Peyer's patch (tissue), 4 donors: ENCODE measurements around the gene MARCHF10. TPM values are rescaled to one million over a fixed set of nuclear protein-coding genes. Genes with fewer than 3 reads are reported as not detected.
"Not testable (repeated sequence)": the region's sequence is repeated elsewhere in the genome, so short reads cannot be mapped to it uniquely, and the experiment has no call there.

Source experiments
- DNase-seq, 3 donors: peaks; one replicate each; pipeline ENCODE4 v3.0.0-alpha.2; 2017 to 2019
- H3K27ac ChIP-seq, 4 donors: fragments of 200-600 bp; sonication (generic); one replicate each; pipeline ENCODE4 v1.5.1; 2016 to 2019
- H3K27me3 ChIP-seq, 2 donors: fragments of 200-600 bp; sonication (generic); one replicate each; pipeline ENCODE4 v1.5.1; 2019
- H3K36me3 ChIP-seq, 3 donors: fragments of 200-600 bp; sonication (generic); one replicate each; pipeline ENCODE4 v1.5.1; 2016 to 2019
- H3K4me1 ChIP-seq, 4 donors: fragments of 200-600 bp; sonication (generic); one replicate each; pipeline ENCODE4 v1.5.1; 2016 to 2019
- H3K4me3 ChIP-seq, 4 donors: fragments of 200-600 bp; sonication (generic); 1 replicate in 3 of 4; 2 replicates in 1 of 4; pipeline ENCODE4 v1.5.1; 2016 to 2019; ENCODE audit warnings: mild to moderate bottlenecking in 1 of 4
- H3K9me3 ChIP-seq, 4 donors: fragments of 200-600 bp; sonication (generic); one replicate each; pipeline ENCODE4 v1.5.1; 2016 to 2019; ENCODE audit warnings: mild to moderate bottlenecking in 1 of 4
- CTCF ChIP-seq, 6 experiments: fragments of 450-650 bp in 4 of 6; fragments of 200-600 bp in 2 of 6; sonication (generic) in 1 of 6; IDR thresholded peaks; one replicate each; pipeline ENCODE4 v1.5.1; 2017 to 2019; ENCODE audit warnings: antibody characterized with exemption in 6 of 6, mild to moderate bottlenecking in 3 of 6, moderate library complexity in 1 of 6
- POLR2A ChIP-seq, 2 donors: fragments of 450-650 bp; IDR thresholded peaks; one replicate each; pipeline ENCODE4 v1.5.1; 2017; ENCODE audit warnings: antibody characterized with exemption in 2 of 2, mild to moderate bottlenecking in 2 of 2, moderate library complexity in 2 of 2
- total RNA-seq, 4 donors: library from RNA; depleted of rRNA; stranded (reverse); fragments of >200 nt; gene quantifications; one replicate each; pipeline ENCODE4 v1.1.0, GENCODE V29; 2016

MARCHF10 gene
- total RNA-seq, 4 donors from 2014 or later = not detected

GRCh38 chr17:62786646-62787045 is 21.5 kb downstream of the MARCHF10 start:
- TF ChIP-seq POLR2A (IDR thresholded peaks at IDR 0.05) = no peak
- peaks cover 0 to 3% (median 1%) of the 10 kb centered on the region in 4 donors for H3K9me3 ChIP-seq
- no peak overlapping the region for H3K27ac ChIP-seq
- no peaks in the 10 kb centered on the region for H3K36me3 ChIP-seq
- no peaks in the 10 kb centered on the region for H3K4me1 ChIP-seq
- H3K27me3 ChIP-seq = no peaks in the 10 kb centered on the region
- no peak for DNase-seq
- H3K4me3 ChIP-seq = no peak overlapping the region

GRCh38 chr17:62785983-62786382 is 22.1 kb downstream of the MARCHF10 start:
- H3K36me3 ChIP-seq, DNase-seq, H3K27me3 ChIP-seq, H3K4me1 ChIP-seq, H3K27ac ChIP-seq, H3K9me3 ChIP-seq, H3K4me3 ChIP-seq: not testable (repeated sequence)

DNA sequence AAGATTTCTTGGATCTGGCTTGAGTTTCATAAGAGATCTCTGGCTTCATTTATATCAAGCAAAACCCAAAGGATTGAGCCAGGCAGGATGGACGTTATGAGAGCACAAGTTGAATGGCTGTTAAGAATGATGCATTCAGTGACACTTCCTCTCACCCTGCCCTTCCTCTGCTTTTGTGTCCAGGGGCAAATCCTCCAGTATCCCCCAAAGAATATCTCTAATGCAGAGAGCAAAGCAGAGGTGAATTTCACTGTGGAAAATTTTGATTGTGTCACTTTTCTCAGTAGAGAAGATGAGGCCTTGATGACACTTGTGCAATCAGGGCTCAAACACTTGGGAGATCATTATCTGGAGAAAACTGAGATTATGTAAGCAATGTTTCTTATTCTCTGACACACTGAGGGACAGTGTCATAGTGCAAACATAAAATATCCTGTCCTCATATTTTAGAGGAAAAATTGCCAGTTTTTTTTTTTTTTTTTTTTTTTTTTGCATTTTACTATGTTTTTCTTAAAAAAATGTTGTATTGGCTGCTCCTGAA is 25.3 kb downstream of the MARCHF10 start:
- H3K36me3 ChIP-seq = no peaks in the 10 kb centered on the region
- H3K4me1 ChIP-seq = no peaks in the 10 kb centered on the region
- H3K27me3 ChIP-seq = no peaks in the 10 kb centered on the region
- H3K27ac ChIP-seq = no peak overlapping the region
- H3K9me3 ChIP-seq = peaks cover 0 to 3% (median 1%) of the 10 kb centered on the region in 4 donors
- no peak for TF ChIP-seq POLR2A (IDR thresholded peaks at IDR 0.05)
- no peak for TF ChIP-seq CTCF (IDR thresholded peaks at IDR 0.05)
- no peak for DNase-seq
- H3K4me3 ChIP-seq = no peak overlapping the region

DNA sequence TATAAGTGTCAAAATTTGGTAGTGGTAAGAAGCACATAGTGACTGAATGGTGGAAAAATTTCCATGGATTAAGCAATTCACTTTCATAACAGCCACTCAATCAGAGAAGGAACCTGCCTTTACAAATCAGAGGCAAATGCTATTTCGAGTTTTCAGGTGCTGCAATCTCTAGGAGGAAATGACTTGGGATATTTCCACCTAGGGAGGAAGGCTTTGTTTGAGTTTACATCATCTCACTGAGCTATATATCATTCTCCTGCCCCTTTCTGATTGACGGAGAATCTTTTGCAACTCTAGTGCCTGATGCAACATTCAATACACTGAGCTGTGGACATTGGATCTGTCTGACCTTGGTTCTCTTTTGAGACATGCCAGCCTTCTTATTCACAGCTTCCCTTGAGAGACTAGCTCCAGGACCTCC is 26.3 kb downstream of the MARCHF10 start:
- H3K4me1 ChIP-seq = no peaks in the 10 kb centered on the region
- no peaks in the 10 kb centered on the region for H3K36me3 ChIP-seq
- H3K9me3 ChIP-seq = peaks cover 0 to 3% (median 1%) of the 10 kb centered on the region in 4 donors
- TF ChIP-seq CTCF (IDR thresholded peaks at IDR 0.05) (no peak), POLR2A (IDR thresholded peaks at IDR 0.05) (no peak)
- no peak overlapping the region for H3K4me3 ChIP-seq
- DNase-seq = no peak
- no peak overlapping the region for H3K27ac ChIP-seq
- no peaks in the 10 kb centered on the region for H3K27me3 ChIP-seq

GRCh38 chr17:62781356-62781755 is 26.8 kb downstream of the MARCHF10 start:
- H3K36me3 ChIP-seq = no peaks in the 10 kb centered on the region
- no peaks in the 10 kb centered on the region for H3K27me3 ChIP-seq
- H3K9me3 ChIP-seq = peaks cover 0 to 3% (median 1%) of the 10 kb centered on the region in 4 donors
- H3K4me1 ChIP-seq = no peaks in the 10 kb centered on the region
- no peak for DNase-seq
- no peak for TF ChIP-seq POLR2A (IDR thresholded peaks at IDR 0.05)
- no peak overlapping the region for H3K27ac ChIP-seq
- H3K4me3 ChIP-seq = no peak overlapping the region

DNA sequence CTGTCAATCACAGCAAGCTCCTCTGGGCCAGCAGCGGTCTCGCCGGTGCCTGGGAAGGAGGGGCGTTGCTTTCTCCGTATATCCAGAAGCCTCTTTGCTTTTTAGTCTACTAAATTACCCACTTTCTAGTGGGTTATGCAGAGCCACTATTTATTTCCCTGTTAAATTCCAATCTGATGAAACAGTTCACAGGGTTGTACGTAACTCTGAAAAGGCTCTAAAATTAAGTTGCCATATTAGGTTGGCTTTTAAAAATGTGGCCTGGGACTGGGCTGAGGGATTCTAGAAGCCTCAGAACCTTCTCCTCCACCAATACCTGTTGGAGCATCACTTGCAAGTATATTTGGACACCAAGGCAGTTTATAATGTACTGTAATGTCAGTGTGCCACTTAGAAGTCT is 27.2 kb downstream of the MARCHF10 start:
- Histone ChIP-seq H3K4me1 (no peaks in the 10 kb centered on the region), H3K4me3 (no peak overlapping the region), H3K27me3 (no peaks in the 10 kb centered on the region), H3K36me3 (no peaks in the 10 kb centered on the region), H3K9me3 (peaks cover 0 to 3% (median 1%) of the 10 kb centered on the region in 4 donors), H3K27ac (no peak overlapping the region)
- DNase-seq = no peak
- TF ChIP-seq CTCF (IDR thresholded peaks at IDR 0.05) (no peak), POLR2A (IDR thresholded peaks at IDR 0.05) (no peak)

DNA sequence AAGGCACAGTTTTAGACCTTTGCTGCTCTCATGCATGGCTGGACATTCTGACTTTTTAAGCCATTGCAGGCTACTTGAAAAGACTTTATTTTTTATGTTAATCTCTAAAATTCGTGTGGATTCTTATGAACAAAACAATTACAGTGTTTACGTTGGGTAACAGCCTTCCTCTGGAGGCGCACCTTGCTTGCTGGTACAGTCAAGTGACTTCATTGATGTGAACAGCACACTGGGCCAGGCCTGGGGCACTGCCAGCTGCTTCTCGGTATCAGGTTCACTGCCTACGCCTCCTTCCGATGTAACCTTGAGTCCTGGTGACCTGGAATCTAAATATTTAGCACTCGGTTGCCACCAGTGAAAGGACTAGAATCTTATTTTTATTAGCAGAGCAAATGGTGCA is 27.8 kb downstream of the MARCHF10 start:
- H3K36me3 ChIP-seq = no peaks in the 10 kb centered on the region
- no peak for DNase-seq
- no peaks in the 10 kb centered on the region for H3K4me1 ChIP-seq
- H3K4me3 ChIP-seq = no peak overlapping the region
- no peak for TF ChIP-seq POLR2A (IDR thresholded peaks at IDR 0.05)
- no peak for TF ChIP-seq CTCF (IDR thresholded peaks at IDR 0.05)
- H3K27ac ChIP-seq = no peak overlapping the region
- H3K9me3 ChIP-seq = peaks cover 0 to 3% (median 1%) of the 10 kb centered on the region in 4 donors
- H3K27me3 ChIP-seq = no peaks in the 10 kb centered on the region
